B cell (primary cell): ENCODE results near the gene NPR3.

Experiments
- CTCF ChIP-seq: fragments of 200-600 bp; IDR thresholded peaks from one replicate; pipeline ENCODE4 v1.8.0; 2022; ENCODE audit warnings: antibody characterized with exemption, mild to moderate bottlenecking
- EZH2 ChIP-seq: IDR thresholded peaks from 2 replicates; pipeline ENCODE4 v1.6.1; 2012; ENCODE audit warnings: borderline replicate concordance, low read depth, mild to moderate bottlenecking, moderate library complexity, low read length; ENCODE audit not compliant: insufficient read depth, poor library complexity, severe bottlenecking

- TF ChIP-seq CTCF (no peak), EZH2 (no peak)
These were observed 3.6 kb upstream of the NPR3 start for GRCh38 chr5:32707418-32707997.
